ENCODE data around the gene PTPN11.

DNA sequence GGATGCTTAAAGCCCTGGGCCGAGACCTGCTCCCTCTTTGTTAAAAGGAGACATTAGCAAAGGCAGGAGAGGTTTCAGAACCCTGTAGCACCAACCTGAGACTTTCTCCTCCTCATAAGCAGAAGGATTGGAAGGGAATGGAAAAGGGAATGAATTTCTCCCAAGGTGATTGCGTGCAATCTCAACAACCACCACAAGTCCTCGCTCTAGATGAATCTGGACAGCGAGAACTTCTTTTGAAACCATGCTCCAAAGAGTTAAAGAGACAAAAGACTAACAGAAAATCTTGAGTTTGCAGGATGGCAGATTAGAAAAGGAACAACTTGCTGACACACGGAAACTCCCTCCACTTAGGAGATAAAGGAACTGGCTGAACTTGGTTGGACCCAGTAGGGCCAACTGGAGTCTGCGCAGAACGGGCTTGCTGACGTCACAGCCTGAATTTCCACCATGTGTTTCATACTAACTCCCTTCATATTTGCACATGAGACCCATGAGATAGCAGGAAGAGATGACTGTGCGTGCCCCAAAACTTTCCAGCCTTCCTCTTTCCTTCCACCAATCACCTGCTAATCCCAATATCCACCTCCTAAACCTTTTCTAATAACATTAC, 137.0 kb downstream of the PTPN11 start:
- TF ChIP-seq POLR2AphosphoS5 (IDR thresholded peaks at IDR 0.05), result no peak
- no peak for TF ChIP-seq EZH2 (IDR thresholded peaks at IDR 0.05; ENCODE audit: borderline replicate concordance, insufficient read depth, low read length, poor library complexity, severe bottlenecking)
- TF ChIP-seq, protein P1, sequence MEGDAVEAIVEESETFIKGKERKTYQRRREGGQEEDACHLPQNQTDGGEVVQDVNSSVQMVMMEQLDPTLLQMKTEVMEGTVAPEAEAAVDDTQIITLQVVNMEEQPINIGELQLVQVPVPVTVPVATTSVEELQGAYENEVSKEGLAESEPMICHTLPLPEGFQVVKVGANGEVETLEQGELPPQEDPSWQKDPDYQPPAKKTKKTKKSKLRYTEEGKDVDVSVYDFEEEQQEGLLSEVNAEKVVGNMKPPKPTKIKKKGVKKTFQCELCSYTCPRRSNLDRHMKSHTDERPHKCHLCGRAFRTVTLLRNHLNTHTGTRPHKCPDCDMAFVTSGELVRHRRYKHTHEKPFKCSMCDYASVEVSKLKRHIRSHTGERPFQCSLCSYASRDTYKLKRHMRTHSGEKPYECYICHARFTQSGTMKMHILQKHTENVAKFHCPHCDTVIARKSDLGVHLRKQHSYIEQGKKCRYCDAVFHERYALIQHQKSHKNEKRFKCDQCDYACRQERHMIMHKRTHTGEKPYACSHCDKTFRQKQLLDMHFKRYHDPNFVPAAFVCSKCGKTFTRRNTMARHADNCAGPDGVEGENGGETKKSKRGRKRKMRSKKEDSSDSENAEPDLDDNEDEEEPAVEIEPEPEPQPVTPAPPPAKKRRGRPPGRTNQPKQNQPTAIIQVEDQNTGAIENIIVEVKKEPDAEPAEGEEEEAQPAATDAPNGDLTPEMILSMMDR (IDR thresholded peaks at IDR 0.05; ENCODE audit: poor library complexity, severe bottlenecking), result peak; percentile 35
- no peak for TF ChIP-seq TAF1 (IDR thresholded peaks at IDR 0.05; ENCODE audit: low read depth)
- no peak for TF ChIP-seq EP300 (conservative IDR thresholded peaks at IDR 0.05; ENCODE audit: poor library complexity, severe bottlenecking)
- TF ChIP-seq, protein P2, sequence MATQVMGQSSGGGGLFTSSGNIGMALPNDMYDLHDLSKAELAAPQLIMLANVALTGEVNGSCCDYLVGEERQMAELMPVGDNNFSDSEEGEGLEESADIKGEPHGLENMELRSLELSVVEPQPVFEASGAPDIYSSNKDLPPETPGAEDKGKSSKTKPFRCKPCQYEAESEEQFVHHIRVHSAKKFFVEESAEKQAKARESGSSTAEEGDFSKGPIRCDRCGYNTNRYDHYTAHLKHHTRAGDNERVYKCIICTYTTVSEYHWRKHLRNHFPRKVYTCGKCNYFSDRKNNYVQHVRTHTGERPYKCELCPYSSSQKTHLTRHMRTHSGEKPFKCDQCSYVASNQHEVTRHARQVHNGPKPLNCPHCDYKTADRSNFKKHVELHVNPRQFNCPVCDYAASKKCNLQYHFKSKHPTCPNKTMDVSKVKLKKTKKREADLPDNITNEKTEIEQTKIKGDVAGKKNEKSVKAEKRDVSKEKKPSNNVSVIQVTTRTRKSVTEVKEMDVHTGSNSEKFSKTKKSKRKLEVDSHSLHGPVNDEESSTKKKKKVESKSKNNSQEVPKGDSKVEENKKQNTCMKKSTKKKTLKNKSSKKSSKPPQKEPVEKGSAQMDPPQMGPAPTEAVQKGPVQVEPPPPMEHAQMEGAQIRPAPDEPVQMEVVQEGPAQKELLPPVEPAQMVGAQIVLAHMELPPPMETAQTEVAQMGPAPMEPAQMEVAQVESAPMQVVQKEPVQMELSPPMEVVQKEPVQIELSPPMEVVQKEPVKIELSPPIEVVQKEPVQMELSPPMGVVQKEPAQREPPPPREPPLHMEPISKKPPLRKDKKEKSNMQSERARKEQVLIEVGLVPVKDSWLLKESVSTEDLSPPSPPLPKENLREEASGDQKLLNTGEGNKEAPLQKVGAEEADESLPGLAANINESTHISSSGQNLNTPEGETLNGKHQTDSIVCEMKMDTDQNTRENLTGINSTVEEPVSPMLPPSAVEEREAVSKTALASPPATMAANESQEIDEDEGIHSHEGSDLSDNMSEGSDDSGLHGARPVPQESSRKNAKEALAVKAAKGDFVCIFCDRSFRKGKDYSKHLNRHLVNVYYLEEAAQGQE (IDR thresholded peaks at IDR 0.05; ENCODE audit: borderline replicate concordance), result no peak
